Fibroblast of lung (primary cell): ENCODE data around the gene MITF.

Source experiments
- EZH2 ChIP-seq: IDR thresholded peaks from 2 replicates; pipeline ENCODE4 v1.5.1; 2012; ENCODE audit warnings: low read length, control low read depth, mild to moderate bottlenecking; ENCODE audit errors: missing control alignments
- TF ChIP-seq, protein P1 (sequence below), 2 donors: IDR thresholded peaks in 1 of 2; conservative IDR thresholded peaks in 1 of 2; 1 replicate in 1 of 2; 2 replicates in 1 of 2; pipeline ENCODE4 v1.5.1; 2011 to 2012; ENCODE audit warnings: low read length in 2 of 2, control low read depth in 1 of 2, inconsistent platforms in 1 of 2, low read depth in 1 of 2, mild to moderate bottlenecking in 1 of 2

- TF ChIP-seq EZH2, result no peak
- TF ChIP-seq, protein P1, sequence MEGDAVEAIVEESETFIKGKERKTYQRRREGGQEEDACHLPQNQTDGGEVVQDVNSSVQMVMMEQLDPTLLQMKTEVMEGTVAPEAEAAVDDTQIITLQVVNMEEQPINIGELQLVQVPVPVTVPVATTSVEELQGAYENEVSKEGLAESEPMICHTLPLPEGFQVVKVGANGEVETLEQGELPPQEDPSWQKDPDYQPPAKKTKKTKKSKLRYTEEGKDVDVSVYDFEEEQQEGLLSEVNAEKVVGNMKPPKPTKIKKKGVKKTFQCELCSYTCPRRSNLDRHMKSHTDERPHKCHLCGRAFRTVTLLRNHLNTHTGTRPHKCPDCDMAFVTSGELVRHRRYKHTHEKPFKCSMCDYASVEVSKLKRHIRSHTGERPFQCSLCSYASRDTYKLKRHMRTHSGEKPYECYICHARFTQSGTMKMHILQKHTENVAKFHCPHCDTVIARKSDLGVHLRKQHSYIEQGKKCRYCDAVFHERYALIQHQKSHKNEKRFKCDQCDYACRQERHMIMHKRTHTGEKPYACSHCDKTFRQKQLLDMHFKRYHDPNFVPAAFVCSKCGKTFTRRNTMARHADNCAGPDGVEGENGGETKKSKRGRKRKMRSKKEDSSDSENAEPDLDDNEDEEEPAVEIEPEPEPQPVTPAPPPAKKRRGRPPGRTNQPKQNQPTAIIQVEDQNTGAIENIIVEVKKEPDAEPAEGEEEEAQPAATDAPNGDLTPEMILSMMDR (conservative IDR thresholded peaks at IDR 0.05 in 1 of 2, IDR thresholded peaks at IDR 0.05 in 1 of 2; ENCODE audit: low read depth in 1 of 2, low read length in 2 of 2), result no peak
These were observed 126.8 kb downstream of the MITF start for GRCh38 chr3:69865925-69866679.
